Activated CD8-positive, alpha-beta T cell treated with anti-CD3 and anti-CD28 coated beads for 36 hours (primary cell): ENCODE results near the gene PNPLA1. TPM values are rescaled to one million over a fixed set of nuclear protein-coding genes. Genes with fewer than 3 reads are reported as not detected.

Experiments used
- ATAC-seq: fragments of 200-7000 bp; cut with Tn5 transposase; one replicate; pipeline ENCODE4 v1.10.0; 2021; ENCODE audit warnings: mild to moderate bottlenecking, moderate library complexity
- CTCF ChIA-PET: fragments of 350-600 bp; sonication (Branson Sonifier 250); formaldehyde crosslinking; loops from one replicate; lab custom pipeline; 2021; ENCODE audit warnings: antibody characterized with exemption; lab: Charles Lee
- POLR2A ChIA-PET: fragments of 350-600 bp; sonication (Branson Sonifier 250); formaldehyde crosslinking; loops from one replicate; lab custom pipeline; 2021; ENCODE audit warnings: antibody characterized with exemption; lab: Charles Lee
- DNase-seq: peaks from one replicate; pipeline ENCODE4 v3.0.0-alpha.2; 2020
- H3K27ac Mint-ChIP-seq: one replicate; pipeline ENCODE4 v1.8.0; 2021; ENCODE audit warnings: mild to moderate bottlenecking, mixed read lengths
- H3K27me3 Mint-ChIP-seq: one replicate; pipeline ENCODE4 v1.8.0; 2021; ENCODE audit warnings: mixed read lengths
- H3K36me3 Mint-ChIP-seq: one replicate; pipeline ENCODE4 v1.8.0; 2021; ENCODE audit warnings: low read depth, mixed read lengths
- H3K4me1 Mint-ChIP-seq: one replicate; pipeline ENCODE4 v1.8.0; 2021; ENCODE audit warnings: low read depth, mixed read lengths
- H3K4me3 Mint-ChIP-seq: one replicate; pipeline ENCODE4 v1.8.0; 2021; ENCODE audit warnings: mild to moderate bottlenecking, moderate library complexity, mixed read lengths
- H3K9me3 Mint-ChIP-seq: one replicate; pipeline ENCODE4 v1.8.0; 2021; ENCODE audit warnings: mixed read lengths
- intact Hi-C: fragments of 100-400 bp; cut with micrococcal nuclease; formaldehyde crosslinking; loops from one replicate; pipeline ENCODE4 v1.10.0; 2022
- total RNA-seq, 2 experiments: library from RNA; stranded (reverse); gene quantifications; one replicate each; pipeline ENCODE4 v1.2.3, GENCODE V29; 2021
- TF ChIP-seq, protein P1 (sequence below): fragments of 200-600 bp; IDR thresholded peaks from one replicate; pipeline ENCODE4 v1.8.0; 2022; ENCODE audit warnings: antibody characterized with exemption, mild to moderate bottlenecking

The PNPLA1 gene
- total RNA-seq, 2 experiments from 2014 or later, result not detected

- H3K4me1 Mint-ChIP-seq, result no peaks in the 10 kb centered on the region
- no peak for DNase-seq
- ChIA-PET POLR2A (no interaction called here), CTCF (no interaction called here)
- intact Hi-C loops, result no loop called here
- TF ChIP-seq, protein P1, sequence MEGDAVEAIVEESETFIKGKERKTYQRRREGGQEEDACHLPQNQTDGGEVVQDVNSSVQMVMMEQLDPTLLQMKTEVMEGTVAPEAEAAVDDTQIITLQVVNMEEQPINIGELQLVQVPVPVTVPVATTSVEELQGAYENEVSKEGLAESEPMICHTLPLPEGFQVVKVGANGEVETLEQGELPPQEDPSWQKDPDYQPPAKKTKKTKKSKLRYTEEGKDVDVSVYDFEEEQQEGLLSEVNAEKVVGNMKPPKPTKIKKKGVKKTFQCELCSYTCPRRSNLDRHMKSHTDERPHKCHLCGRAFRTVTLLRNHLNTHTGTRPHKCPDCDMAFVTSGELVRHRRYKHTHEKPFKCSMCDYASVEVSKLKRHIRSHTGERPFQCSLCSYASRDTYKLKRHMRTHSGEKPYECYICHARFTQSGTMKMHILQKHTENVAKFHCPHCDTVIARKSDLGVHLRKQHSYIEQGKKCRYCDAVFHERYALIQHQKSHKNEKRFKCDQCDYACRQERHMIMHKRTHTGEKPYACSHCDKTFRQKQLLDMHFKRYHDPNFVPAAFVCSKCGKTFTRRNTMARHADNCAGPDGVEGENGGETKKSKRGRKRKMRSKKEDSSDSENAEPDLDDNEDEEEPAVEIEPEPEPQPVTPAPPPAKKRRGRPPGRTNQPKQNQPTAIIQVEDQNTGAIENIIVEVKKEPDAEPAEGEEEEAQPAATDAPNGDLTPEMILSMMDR, result no peak
- no peak for ATAC-seq
- H3K9me3 Mint-ChIP-seq, result no peaks in the 10 kb centered on the region
- H3K27ac Mint-ChIP-seq, result no peak overlapping the region
- H3K36me3 Mint-ChIP-seq, result no peaks in the 10 kb centered on the region
- H3K4me3 Mint-ChIP-seq, result no peak overlapping the region
- H3K27me3 Mint-ChIP-seq, result peaks cover 10% of the 10 kb centered on the region
Measured at GRCh38 chr6:36273802-36274514, 4.1 kb downstream of the PNPLA1 start.

DNA sequence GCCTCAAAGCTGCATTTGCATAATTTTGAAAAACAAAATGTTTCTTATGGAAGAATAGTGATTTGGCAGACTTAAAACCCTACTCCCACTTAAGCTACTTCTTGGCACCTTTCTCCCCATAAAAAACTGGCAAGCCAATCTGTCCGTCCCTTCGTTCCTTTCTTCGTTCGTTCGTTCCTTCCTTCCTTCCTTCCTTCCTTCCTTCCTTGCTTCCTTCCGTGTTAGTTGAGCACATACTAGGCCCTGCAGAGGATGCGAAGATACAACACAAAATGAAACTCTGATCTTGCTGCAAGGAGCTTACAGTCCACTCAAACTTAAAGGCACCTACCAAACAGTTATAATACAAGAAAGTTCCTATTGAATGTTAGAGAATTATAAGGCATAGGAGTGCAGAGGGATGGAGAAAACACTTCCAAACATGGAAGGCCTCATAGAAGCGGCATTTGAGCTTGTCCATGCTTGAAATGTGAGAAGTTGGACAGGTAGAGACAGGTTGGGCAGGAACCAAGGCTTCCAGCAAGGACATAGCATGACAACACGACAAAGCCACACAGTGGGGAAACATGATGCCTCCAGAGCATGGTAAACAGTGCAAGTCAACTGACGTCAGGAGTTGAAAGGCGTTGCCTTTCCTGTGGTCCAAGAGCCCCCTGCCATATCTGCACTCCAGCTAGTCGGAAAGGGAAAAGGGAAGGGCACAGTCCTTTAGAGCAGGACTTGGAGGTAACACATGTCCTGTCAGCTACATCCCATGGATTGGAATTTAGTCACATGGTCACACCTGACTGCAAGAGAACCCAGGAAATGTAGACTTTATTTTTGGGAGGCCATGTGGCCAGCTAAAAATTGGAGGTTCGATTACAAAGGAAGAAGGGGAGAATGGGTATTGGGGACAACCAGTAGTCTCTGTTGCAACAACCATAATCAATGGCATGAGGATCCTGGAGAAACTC lies 7.0 kb downstream of the PNPLA1 start:
- Mint-ChIP-seq H3K27ac (no peak overlapping the region), H3K36me3 (no peaks in the 10 kb centered on the region), H3K27me3 (peaks cover 13% of the 10 kb centered on the region), H3K4me1 (no peaks in the 10 kb centered on the region), H3K9me3 (no peaks in the 10 kb centered on the region), H3K4me3 (no peak overlapping the region)
- ChIA-PET POLR2A (no interaction called here), CTCF (interaction anchor here (0.6 to 1.5 kb wide), 3 partner anchors 64 to 138 kb away, joined by 3 to 5 read pairs (median 3); no protein-coding TSS in a partner anchor)
- intact Hi-C loops, result no loop called here
- DNase-seq (no peak), ATAC-seq (no peak)
- TF ChIP-seq, protein P1, result no peak

- Mint-ChIP-seq H3K9me3 (no peaks in the 10 kb centered on the region), H3K36me3 (no peaks in the 10 kb centered on the region), H3K4me3 (no peak overlapping the region), H3K4me1 (no peaks in the 10 kb centered on the region), H3K27me3 (peaks cover 15% of the 10 kb centered on the region), H3K27ac (no peak overlapping the region)
- no peak for ATAC-seq
- intact Hi-C loops, result no loop called here
- ChIA-PET CTCF (interaction anchor here (1.2 kb wide), 1 partner anchor 139 kb away, joined by 3 read pairs; no protein-coding TSS in a partner anchor), POLR2A (no interaction called here)
- no peak for DNase-seq
- TF ChIP-seq, protein P1, result no peak
Measured at GRCh38 chr6:36277946-36278470, 8.1 kb downstream of the PNPLA1 start.

DNA sequence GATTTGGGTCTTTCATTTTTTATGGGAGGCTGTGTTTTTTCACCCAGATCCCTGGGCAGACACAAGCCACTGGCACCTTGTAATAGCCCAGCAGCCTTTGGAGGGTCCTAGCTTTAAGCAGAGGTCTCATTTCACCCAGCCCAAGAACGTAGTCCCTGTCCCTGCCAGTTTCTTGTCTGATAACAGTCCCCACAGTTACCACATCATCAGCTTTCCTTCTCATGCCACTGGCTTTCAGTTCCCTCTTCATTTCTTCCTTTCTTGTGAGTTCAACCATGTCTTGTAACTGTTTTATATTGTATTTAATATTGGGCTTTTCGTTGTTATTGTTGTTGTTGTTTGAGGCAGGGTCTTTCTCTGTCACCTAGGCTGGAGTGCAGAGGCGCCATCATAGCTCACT lies 10.6 kb downstream of the PNPLA1 start:
- Mint-ChIP-seq H3K4me1 (no peaks in the 10 kb centered on the region), H3K36me3 (no peaks in the 10 kb centered on the region), H3K9me3 (no peaks in the 10 kb centered on the region), H3K4me3 (no peak overlapping the region), H3K27me3 (peaks cover 28% of the 10 kb centered on the region), H3K27ac (no peak overlapping the region)
- ChIA-PET CTCF (interaction anchor here (0.9 to 2.8 kb wide), 2 partner anchors 16 to 22 kb away, joined by 3 to 10 read pairs; no protein-coding TSS in a partner anchor), POLR2A (no interaction called here)
- TF ChIP-seq, protein P1, result no peak
- no peak for ATAC-seq
- DNase-seq, result no peak
- intact Hi-C loops, result no loop called here
